ENCODE results near the gene NF1.
"Not testable (repeated sequence)": the region's sequence is repeated elsewhere in the genome, so short reads cannot be mapped to it uniquely, and the experiment has no call there.

The NF1 gene

DNA sequence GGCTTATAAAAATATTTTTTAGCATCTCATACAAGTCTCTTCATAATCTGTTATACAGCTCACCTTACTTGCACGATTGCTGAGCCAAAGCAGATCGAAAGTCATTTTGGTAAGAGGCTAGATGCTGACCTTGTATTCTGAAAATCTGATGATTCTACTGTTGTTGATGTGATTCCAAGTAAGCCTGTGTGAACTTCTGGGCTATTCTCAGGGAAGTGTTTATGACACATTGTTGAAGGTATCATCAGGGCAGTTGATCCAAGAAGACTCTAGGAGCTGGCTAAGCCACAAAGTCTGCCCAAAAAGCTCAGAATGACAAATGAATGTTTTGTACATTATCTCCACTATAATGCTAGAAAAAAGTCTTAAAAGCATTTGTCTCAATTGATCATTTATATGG is 186.3 kb downstream of the NF1 start:
- no peak for DNase-seq (ENCODE audit: extremely low read depth, low read depth)
- TF ChIP-seq, protein P1, sequence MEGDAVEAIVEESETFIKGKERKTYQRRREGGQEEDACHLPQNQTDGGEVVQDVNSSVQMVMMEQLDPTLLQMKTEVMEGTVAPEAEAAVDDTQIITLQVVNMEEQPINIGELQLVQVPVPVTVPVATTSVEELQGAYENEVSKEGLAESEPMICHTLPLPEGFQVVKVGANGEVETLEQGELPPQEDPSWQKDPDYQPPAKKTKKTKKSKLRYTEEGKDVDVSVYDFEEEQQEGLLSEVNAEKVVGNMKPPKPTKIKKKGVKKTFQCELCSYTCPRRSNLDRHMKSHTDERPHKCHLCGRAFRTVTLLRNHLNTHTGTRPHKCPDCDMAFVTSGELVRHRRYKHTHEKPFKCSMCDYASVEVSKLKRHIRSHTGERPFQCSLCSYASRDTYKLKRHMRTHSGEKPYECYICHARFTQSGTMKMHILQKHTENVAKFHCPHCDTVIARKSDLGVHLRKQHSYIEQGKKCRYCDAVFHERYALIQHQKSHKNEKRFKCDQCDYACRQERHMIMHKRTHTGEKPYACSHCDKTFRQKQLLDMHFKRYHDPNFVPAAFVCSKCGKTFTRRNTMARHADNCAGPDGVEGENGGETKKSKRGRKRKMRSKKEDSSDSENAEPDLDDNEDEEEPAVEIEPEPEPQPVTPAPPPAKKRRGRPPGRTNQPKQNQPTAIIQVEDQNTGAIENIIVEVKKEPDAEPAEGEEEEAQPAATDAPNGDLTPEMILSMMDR (IDR thresholded peaks at IDR 0.05; ENCODE audit: low read depth, low read length) = no peak

- TF ChIP-seq, protein P1 (IDR thresholded peaks at IDR 0.05; ENCODE audit: low read depth, low read length) = no peak
- no peak for DNase-seq (ENCODE audit: extremely low read depth, low read depth)
Observed at GRCh38 chr17:31283841-31284240, 189.1 kb downstream of the NF1 start.

DNA sequence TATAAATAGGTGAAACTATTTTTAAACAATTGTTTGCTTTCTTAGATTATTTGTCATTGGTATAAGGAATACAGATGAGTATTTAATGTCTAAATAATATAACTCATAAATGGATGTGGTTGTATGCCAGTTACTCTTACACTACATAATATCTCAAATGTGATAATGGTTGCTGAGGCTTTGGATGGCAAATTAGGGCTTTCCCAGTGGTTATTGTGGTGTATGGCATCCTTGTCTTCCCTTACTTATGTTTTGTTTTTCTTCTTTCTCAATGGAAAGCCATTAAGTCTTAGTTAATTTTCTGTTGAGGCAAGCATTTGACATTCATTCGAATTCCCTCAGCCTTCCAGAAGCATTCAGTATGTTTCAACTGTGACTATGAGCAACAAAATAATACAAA is 191.8 kb downstream of the NF1 start:
- no peak for DNase-seq (ENCODE audit: extremely low read depth, low read depth)
- TF ChIP-seq, protein P1 (IDR thresholded peaks at IDR 0.05; ENCODE audit: low read depth, low read length) = no peak

DNA sequence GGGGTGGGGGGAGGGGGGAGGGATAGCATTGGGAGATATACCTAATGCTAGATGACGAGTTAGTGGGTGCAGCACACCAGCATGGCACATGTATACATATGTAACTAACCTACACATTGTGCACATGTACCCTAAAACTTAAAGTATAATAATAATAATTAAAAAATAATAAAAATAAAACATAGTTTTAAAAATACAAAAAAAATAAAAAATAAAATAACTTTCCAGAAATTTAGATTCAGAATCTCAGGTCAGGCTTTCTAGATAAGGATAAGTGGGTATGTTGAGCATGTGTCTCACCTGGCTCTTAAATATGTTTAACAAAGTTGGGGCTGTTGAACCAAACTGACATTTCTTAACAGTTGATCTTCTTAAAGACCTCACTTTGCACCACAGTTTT is 193.2 kb downstream of the NF1 start:
- DNase-seq (ENCODE audit: extremely low read depth, low read depth) = not testable (repeated sequence)

DNA sequence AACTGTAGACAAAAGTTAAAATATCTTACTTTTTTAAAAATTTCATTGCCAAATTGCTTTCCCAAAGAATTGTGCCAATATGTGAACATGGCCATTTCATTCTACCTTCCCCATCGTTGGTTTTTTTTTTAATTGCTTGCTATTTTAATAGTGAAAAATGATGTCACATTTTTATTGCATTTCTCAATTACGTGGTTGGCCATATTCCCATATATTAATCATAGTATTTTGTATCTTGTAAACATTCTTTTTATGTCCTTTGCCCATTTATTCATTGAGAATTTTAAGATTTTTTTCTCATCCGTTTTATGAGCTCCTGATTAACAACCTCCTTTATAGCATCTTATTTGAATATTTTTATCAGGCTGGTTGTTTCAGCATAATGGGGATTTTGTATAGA is 195.0 kb downstream of the NF1 start:
- TF ChIP-seq, protein P1 (IDR thresholded peaks at IDR 0.05; ENCODE audit: low read depth, low read length) = no peak
- no peak for DNase-seq (ENCODE audit: extremely low read depth, low read depth)

- DNase-seq (ENCODE audit: extremely low read depth, low read depth) = no peak
- TF ChIP-seq, protein P1 (IDR thresholded peaks at IDR 0.05; ENCODE audit: low read depth, low read length) = no peak
Observed at GRCh38 chr17:31291820-31292219, 197.0 kb downstream of the NF1 start.

DNA sequence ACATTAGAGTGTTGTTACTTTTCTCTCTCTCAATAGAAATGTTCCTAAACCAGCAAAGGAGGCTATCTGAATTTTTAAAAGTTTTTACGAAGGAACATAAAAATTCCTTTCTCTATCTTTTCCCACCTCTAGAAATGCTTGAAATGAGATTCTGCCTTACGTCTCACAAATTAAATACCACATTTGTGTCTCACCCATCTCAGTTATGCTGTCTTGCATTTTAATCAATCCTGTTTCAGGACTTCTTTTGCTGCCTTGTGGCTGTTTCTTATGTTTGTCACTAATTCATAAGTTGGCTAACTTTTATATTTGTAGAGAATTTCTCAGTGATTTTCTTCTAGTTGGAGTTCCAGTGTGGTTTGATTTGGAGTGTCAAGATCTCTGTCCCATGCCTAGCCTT is 198.8 kb downstream of the NF1 start:
- TF ChIP-seq, protein P1 (IDR thresholded peaks at IDR 0.05; ENCODE audit: low read depth, low read length) = no peak
- no peak for DNase-seq (ENCODE audit: extremely low read depth, low read depth)

GRCh38 chr17:31294231-31294630 is 199.5 kb downstream of the NF1 start:
- no peak for DNase-seq (ENCODE audit: extremely low read depth, low read depth)
- TF ChIP-seq, protein P1 (IDR thresholded peaks at IDR 0.05; ENCODE audit: low read depth, low read length) = no peak

Measured in AG09319 (cell line).